Adrenal gland (tissue), 12 donors: Measurements from ENCODE around the gene EPB41L1. TPM values are rescaled to one million over a fixed set of nuclear protein-coding genes. Genes with fewer than 3 reads are reported as not detected.

Experiments
- DNase-seq, 7 donors: peaks; one replicate each; pipeline ENCODE4 v3.0.0-alpha.2; 2019 to 2020
- H3K27ac ChIP-seq, 5 donors: fragments of 200-600 bp; sonication (generic) in 4 of 5; 1 replicate in 3 of 5; 2 replicates in 2 of 5; pipeline versions ENCODE4 v1.5.1 to v1.8.0; 2016 to 2020; ENCODE audit warnings: mild to moderate bottlenecking in 1 of 5
- H3K27me3 ChIP-seq: fragments of 200-600 bp; 2 replicates; pipeline ENCODE4 v1.8.0; 2021
- H3K36me3 ChIP-seq, 2 donors: fragments of 200-600 bp; replicated peaks in 1 of 2; 1 replicate in 1 of 2; 2 replicates in 1 of 2; pipeline versions ENCODE4 v1.5.1 to v1.8.0; 2018 to 2022
- H3K4me1 ChIP-seq, 2 donors: fragments of 200-600 bp; replicated peaks in 1 of 2; 1 replicate in 1 of 2; 2 replicates in 1 of 2; pipeline versions ENCODE4 v1.5.1 to v1.8.0; 2018 to 2021
- H3K4me3 ChIP-seq, 4 donors: fragments of 200-600 bp; sonication (generic) in 3 of 4; one replicate each; pipeline ENCODE4 v1.5.1; 2016 to 2018
- H3K9me3 ChIP-seq, 3 donors: fragments of 200-600 bp; sonication (generic) in 1 of 3; replicated peaks in 1 of 3; 1 replicate in 2 of 3; 2 replicates in 1 of 3; pipeline versions ENCODE4 v1.5.1 to v1.8.0; 2016 to 2021
- CTCF ChIP-seq, 6 experiments: fragments of 450-650 bp in 4 of 6; fragments of 200-600 bp in 2 of 6; sonication (generic) in 1 of 6; IDR thresholded peaks; 1 replicate in 5 of 6; 2 replicates in 1 of 6; pipeline versions ENCODE4 v1.5.1 to v1.8.0; 2016 to 2021; ENCODE audit warnings: antibody characterized with exemption in 6 of 6, mild to moderate bottlenecking in 2 of 6, moderate library complexity in 1 of 6
- POLR2A ChIP-seq, 2 donors: fragments of 450-650 bp; IDR thresholded peaks; one replicate each; pipeline ENCODE4 v1.6.1; 2017; ENCODE audit warnings: antibody characterized with exemption in 2 of 2, mild to moderate bottlenecking in 2 of 2, moderate library complexity in 1 of 2
- WGBS, 4 donors: extraction: QIAGEN DNeasy Blood & Tissue Kit in 2 of 4; methylation state at CpG; one replicate each; pipeline versions ENCODE4 v1.1.5 to v1.1.7; 2013 to 2017; 5-methylcytosine and 5-hydroxymethylcytosine counted together
- intact Hi-C, 2 donors: fragments of 100-400 bp; cut with DNase I; formaldehyde crosslinking; loops; one replicate each; pipeline versions ENCODE4 v1.14.1 to v1.15.0; 2022 to 2023
- polyA plus RNA-seq, 3 donors: library from polyadenylated mRNA; stranded (reverse); fragments of 200-250 nt in 2 of 3; fragments of 350-450 nt in 1 of 3; fragmentation: Illumina TruSeq in 1 of 3; extraction: RNeasy Lipid Tissue Mini Kit (QIAGEN cat#74804) in 1 of 3; gene quantifications; one replicate each; pipeline ENCODE4 v1.2.3, GENCODE V29; 2013 to 2014
- total RNA-seq, 9 donors: library from RNA; depleted of rRNA in 4 of 9; stranded (reverse); fragments of >200 nt in 4 of 9; fragments of 120-200 nt in 1 of 9; fragmentation: NEBNext Ultra II Directional in 1 of 9; extraction: Animal tissue kit (Norgen Biotek cat#: 25700) in 1 of 9; gene quantifications; one replicate each; pipeline versions ENCODE4 v1.1.0 to v1.2.4, GENCODE V29; 2013 to 2023
- donor health status: healthy with polysubstance abuse.
- donor health status: Bipolar disorder and iron deficiency.
- donor health status: DM: yes; HTN: yes; CAD: no.
- donor health status: DM: no; HTN: no; CAD: no.
- donor health status: DM: no; HTN: no; CAD: no.
- donor health status: DM: yes; HTN: yes; CAD: no.

The EPB41L1 gene
- total and polyA plus RNA-seq, 12 donors = 29.8 to 1,154 (median 164) TPM

- no peaks in the 10 kb centered on the region for H3K27me3 ChIP-seq
- DNase-seq = peak in 1 of 7 donors; percentile 2
- no peaks in the 10 kb centered on the region for H3K9me3 ChIP-seq
- H3K4me3 ChIP-seq = no peak overlapping the region
- no peak for TF ChIP-seq POLR2A (IDR thresholded peaks at IDR 0.05)
- TF ChIP-seq CTCF (IDR thresholded peaks at IDR 0.05) = no peak
- H3K27ac ChIP-seq = no peak overlapping the region
- peaks cover 0 to 34% of the 10 kb centered on the region in 2 donors for H3K36me3 ChIP-seq
- intact Hi-C loops = no loop called here
- no peaks in the 10 kb centered on the region for H3K4me1 ChIP-seq
- 61 to 67% (median 66%) methylated on average over 3 of the region's 3 CpGs for whole genome bisulfite sequencing, 4 donors
Measured at GRCh38 chr20:36230019-36230418, 75.5 kb downstream of the EPB41L1 start.

GRCh38 chr20:36231331-36231730 lies 76.8 kb downstream of the EPB41L1 start:
- Histone ChIP-seq H3K27me3 (no peaks in the 10 kb centered on the region), H3K36me3 (peaks cover 0 to 22% of the 10 kb centered on the region in 2 donors), H3K9me3 (no peaks in the 10 kb centered on the region), H3K4me3 (no peak overlapping the region), H3K4me1 (peaks cover 4 to 7% of the 10 kb centered on the region in 2 donors), H3K27ac (no peak overlapping the region)
- 91 to 92% (median 92%) methylated on average over 4 to 7 of the region's 7 CpGs for WGBS, 4 donors
- intact Hi-C loops = no loop called here
- DNase-seq = peak in 1 of 7 donors; percentile 11
- TF ChIP-seq CTCF (IDR thresholded peaks at IDR 0.05) (no peak), POLR2A (IDR thresholded peaks at IDR 0.05) (no peak)

GRCh38 chr20:36234771-36235320 lies 80.3 kb downstream of the EPB41L1 start:
- Histone ChIP-seq H3K27me3 (no peaks in the 10 kb centered on the region), H3K4me1 (peaks cover 15 to 29% of the 10 kb centered on the region in 2 donors), H3K27ac (no peak overlapping the region), H3K36me3 (peaks cover 0 to 7% of the 10 kb centered on the region in 2 donors), H3K9me3 (no peaks in the 10 kb centered on the region), H3K4me3 (no peak overlapping the region)
- WGBS, 4 donors = 49 to 62% (median 58%) methylated on average over 3 to 4 of the region's 4 CpGs
- DNase-seq = peak in 1 of 7 donors; percentile 12
- intact Hi-C loops = no loop called here
- no peak for TF ChIP-seq CTCF (IDR thresholded peaks at IDR 0.05)
- no peak for TF ChIP-seq POLR2A (IDR thresholded peaks at IDR 0.05)

- peaks cover 0 to 13% of the 10 kb centered on the region in 2 donors for H3K36me3 ChIP-seq
- H3K27ac ChIP-seq = peak within 1 kb of the TSS; percentile 46 to 88 (median 79)
- peaks cover 15 to 29% of the 10 kb centered on the region in 2 donors for H3K4me1 ChIP-seq
- peak; percentile 78 to 87 (median 82) for DNase-seq
- peak within 1 kb of the TSS; percentile 28 to 76 (median 60) for H3K4me3 ChIP-seq
- H3K9me3 ChIP-seq = no peaks in the 10 kb centered on the region
- TF ChIP-seq POLR2A (IDR thresholded peaks at IDR 0.05) = peak in 1 of 2 donors; percentile 60
- TF ChIP-seq CTCF (IDR thresholded peaks at IDR 0.05) = peak in 1 of 6 experiments; percentile 2
- H3K27me3 ChIP-seq = no peaks in the 10 kb centered on the region
- WGBS, 4 donors = 2 to 17% (median 8%) methylated on average over 24 to 44 of the region's 44 CpGs
- intact Hi-C loops = no loop called here
Measured at GRCh38 chr20:36235892-36236785, 81.6 kb downstream of the EPB41L1 start, which contains the start of gene AAR2. TSS of gene AAR2 (plus strand) at chr20:36236478. CDS start at chr20:36239869, 3,391 bp downstream.
